HG03342 (cell line): Measurements from ENCODE around the gene SRGAP3.
A peak's percentile ranks its signal among the peaks of the same experiment; 100 is the strongest.

ENCODE experiments used
- ATAC-seq: cut with Tn5 transposase; IDR thresholded peaks from one replicate; pipeline ENCODE4 v1.9.1; 2021; ENCODE audit warnings: mild to moderate bottlenecking, moderate library complexity; ENCODE audit not compliant: unreplicated experiment

SRGAP3 gene

DNA sequence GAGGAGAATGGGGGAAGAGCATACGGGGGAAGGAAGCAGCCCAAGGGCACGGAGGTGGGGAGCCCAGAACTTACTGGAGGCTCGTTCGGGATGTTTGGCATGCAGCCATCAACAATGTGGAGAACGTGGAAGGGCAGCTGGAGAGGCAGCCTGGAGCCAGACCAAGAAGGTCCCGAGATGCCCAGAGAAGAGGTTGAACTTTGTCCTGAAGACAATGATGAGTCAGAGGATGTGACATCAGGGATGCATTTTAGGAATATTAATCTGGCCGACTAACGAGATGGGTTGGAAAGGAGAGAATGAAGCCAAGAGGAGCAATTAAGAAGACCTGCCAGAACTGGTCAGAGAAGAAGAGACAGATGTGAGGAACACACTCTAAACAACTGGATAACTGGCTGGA, 98.2 kb downstream of the SRGAP3 start:
- ATAC-seq: no peak

- ATAC-seq: no peak
These were observed 99.9 kb downstream of the SRGAP3 start for GRCh38 chr3:9149566-9149965.

DNA sequence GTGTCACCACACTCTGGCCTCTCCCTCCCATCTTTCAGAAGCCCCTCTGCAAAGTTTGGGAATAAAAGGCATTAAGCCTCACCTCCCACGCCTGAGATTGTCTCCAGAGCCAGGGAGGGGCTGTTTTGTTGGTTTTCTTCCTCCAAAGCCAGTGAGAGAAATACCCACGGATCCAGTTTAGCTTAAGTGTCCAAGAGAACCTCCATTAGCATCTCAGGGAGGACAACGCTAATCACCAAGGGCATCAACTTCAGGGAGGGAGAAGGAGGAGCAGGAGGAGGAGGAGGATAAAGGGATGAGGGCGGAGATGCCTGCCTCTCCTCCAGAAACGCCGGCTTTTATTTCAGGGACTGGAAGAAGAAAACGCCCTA, 101.6 kb downstream of the SRGAP3 start:
- no peak for ATAC-seq

GRCh38 chr3:9147215-9147895, 102.1 kb downstream of the SRGAP3 start:
- ATAC-seq: peak; percentile 80

- peak; percentile 56 for ATAC-seq
These were observed 102.9 kb downstream of the SRGAP3 start for GRCh38 chr3:9146367-9147071.

GRCh38 chr3:9143184-9143583, 106.3 kb downstream of the SRGAP3 start:
- ATAC-seq: no peak

- no peak for ATAC-seq
These were observed 107.1 kb downstream of the SRGAP3 start for GRCh38 chr3:9142362-9142761.

DNA sequence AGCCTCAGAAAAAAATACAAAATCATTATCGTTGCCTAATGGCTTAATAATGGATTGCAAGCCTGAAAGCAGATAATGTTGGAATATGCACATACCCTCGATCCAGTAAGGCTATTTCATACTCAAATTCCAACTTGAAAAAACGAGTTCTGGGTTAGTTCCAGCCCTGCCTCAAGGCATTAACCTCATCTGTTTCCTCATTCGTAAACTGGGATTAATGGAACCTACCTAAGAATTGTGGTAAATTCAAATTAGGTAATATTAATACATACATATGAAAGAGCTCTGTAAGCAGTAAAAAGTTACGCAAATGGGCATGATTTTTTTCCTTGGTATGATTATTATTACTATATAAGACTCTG, 107.5 kb downstream of the SRGAP3 start:
- no peak for ATAC-seq

- no peak for ATAC-seq
These were observed 110.1 kb downstream of the SRGAP3 start for GRCh38 chr3:9139366-9139765.

- ATAC-seq: no peak
These were observed 111.8 kb downstream of the SRGAP3 start for GRCh38 chr3:9137676-9138075.

DNA sequence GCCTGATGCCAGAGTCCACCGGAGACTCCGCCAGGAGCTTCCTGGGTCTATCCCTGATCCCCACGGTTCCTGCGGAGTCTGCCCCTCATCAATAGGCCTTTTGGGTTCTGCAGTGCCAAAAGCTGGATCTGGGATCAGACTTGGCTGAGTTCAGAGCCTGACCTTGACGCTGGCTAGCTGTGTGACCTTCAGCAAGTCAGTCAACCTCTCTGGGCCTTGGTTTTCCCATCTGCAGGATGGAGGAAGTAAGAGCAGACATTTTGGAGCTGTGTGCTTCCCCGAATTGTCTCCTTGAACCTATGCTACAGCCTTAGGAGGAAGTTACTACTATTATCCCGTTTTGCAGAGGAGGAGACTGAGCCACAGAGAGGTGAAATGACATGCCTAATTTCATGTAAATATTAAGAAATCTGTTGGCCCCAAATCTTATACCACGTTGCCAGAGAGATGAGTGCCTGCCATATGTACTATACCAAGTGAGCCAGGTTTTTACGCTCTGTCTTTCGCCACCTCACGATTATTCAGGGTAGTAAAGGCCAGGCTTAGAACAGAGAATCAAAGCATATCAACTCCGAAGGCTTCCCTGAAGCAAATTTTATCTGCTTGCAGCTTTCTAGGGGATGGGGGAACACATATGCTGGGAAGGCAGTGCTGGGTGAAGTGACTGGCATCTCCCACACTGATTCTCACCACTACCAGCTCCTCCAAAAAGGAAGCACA, 112.5 kb downstream of the SRGAP3 start:
- no peak for ATAC-seq

DNA sequence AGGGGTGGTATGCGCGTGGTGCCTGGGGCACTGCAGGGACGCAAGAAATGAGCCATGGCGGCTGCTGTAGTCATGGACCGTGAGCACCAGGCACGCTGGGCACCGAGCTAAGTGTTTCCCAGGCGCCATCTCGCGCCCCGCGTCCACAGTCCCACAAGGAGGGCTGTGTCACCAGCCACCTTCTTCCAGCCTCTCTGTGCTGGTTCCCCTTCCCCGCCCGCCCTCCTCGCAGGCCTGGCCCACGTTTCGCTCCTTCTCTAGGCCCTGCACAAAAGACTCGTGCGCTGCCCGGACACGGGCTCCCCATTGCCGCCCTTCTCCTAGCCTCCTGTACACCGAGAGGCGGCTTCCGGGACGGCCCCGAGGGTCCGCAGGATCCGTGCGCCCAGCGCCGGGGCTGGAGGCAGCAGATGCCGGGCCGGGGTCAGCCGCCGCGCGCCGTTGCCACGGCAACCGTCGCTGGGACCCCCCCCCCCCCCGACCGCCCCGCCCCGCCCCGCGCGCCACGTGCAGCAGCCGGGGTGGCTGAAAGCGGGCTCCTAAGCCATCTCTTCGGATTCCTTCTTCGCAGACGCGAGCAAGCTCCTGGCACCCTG, 113.4 kb downstream of the SRGAP3 start:
- ATAC-seq: no peak

GRCh38 chr3:9135526-9135925, 113.9 kb downstream of the SRGAP3 start:
- no peak for ATAC-seq

DNA sequence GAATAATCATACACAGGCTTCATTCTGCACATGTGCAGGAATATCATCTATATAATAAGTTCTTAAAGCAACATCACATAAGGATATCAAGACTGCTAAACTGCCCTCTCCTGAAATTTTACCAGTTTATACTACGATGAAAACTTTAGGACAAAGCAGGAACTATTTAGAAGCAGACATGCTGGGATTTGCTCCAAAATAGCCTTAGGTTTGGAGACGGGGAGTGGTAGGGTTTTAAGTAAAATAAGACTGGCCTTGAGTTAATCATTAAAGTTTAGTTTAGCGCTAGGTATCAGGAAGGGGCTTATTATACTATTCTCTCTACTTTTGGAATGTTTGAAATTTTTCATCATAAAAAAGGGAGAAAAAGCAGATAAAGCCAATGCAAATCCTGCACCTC, 115.8 kb downstream of the SRGAP3 start:
- ATAC-seq: no peak

GRCh38 chr3:9130345-9131305, 118.8 kb downstream of the SRGAP3 start:
- no peak for ATAC-seq

DNA sequence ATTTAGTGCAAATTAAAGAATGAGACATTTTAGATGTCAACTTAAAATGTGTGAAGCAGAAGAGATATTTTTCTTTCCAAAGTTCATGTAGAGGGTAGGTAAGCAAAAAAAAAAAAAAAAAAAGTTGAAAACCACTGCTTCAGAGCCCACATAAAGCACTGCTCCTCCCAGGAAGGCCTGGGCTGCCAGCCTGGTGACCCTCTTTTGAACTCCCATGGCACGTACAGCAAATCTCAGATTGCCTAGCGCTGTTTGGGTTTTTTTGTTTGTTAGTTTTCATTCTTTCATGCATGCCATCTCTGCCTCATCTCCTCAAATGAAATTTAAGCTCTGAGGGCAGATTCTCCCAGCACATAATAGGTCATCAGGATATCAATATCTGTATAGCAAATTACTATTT, 120.1 kb downstream of the SRGAP3 start:
- no peak for ATAC-seq

DNA sequence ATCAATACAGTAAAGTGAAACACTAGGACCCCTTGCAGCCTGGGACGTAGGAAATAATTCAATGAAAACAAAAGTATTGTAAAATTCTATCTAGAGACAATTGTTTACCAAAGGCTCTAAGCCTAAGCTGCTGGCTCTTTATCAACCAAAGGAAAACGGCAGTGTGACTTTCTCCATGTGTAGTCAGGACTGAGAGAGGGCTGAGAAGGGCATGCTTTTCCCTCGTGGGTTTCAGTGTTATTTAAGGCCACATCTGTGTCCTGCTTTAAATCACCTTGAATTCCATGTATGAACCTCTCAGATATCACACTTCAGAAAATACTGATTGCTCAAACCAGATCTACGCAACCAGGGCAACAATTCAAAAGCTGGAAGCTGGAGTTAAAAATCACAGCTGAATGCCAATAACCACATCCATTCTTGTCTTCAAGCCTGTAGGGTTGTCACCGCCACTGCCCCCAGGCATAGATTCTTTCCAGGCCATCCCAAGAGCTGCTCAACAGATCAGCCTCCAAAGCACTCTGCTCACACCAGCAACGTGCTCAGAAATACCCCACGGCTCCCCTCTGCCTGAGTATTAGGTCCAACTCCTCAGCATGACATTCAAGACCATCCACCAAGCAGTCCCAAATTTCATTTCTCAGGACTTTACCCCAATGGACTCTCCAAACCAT, 124.0 kb downstream of the SRGAP3 start:
- no peak for ATAC-seq

DNA sequence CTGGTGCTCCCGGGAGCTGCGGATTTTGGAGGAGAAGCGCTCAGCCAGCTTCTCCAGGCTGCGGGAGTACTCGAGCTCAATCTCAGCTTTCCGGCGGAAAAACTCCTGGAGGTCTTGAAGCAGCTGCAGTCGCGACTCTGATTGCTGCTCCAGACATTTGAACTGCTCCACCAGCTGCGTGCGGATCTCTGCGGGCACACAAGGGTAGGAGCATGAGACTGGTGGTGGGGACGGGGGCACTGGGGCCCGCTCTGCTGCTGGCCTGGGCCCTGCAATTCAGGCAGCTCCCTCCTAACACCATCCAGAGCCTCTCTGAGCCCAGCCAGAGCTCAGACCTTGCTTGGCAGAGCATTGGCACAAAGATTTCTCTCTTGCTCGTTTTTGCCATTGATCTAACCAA, 124.7 kb downstream of the SRGAP3 start:
- no peak for ATAC-seq

GRCh38 chr3:9123840-9124239, 125.6 kb downstream of the SRGAP3 start:
- no peak for ATAC-seq

- ATAC-seq: no peak
These were observed 126.6 kb downstream of the SRGAP3 start for GRCh38 chr3:9122732-9123364.
